Inferior parietal cortex (tissue), 1 donor: ENCODE results near the gene GPT2.

Experiments used
- DNase-seq: peaks from one replicate; pipeline ENCODE4 v3.0.0-alpha.2; 2016; ENCODE audit errors: extremely low spot score

Gene GPT2

GRCh38 chr16:46968063-46968435 lies 83.9 kb downstream of the GPT2 start:
- no peak for DNase-seq

- no peak for DNase-seq
Measured at GRCh38 chr16:46970089-46970488, 85.9 kb downstream of the GPT2 start.

GRCh38 chr16:46971271-46971670 lies 87.1 kb downstream of the GPT2 start:
- no peak for DNase-seq

- no peak for DNase-seq
Measured at GRCh38 chr16:46972429-46973206, 88.5 kb downstream of the GPT2 start.

GRCh38 chr16:46973207-46973995 lies 89.2 kb downstream of the GPT2 start, which contains the start of gene DNAJA2:
DNAJA2 (minus strand) TSS chr16:46973674; CDS start chr16:46973572, 102 bp downstream.
- peak; percentile 89 for DNase-seq

- DNase-seq: no peak
Measured at GRCh38 chr16:46973996-46974324, 89.8 kb downstream of the GPT2 start.

- DNase-seq: no peak
Measured at GRCh38 chr16:46974352-46974751, 90.2 kb downstream of the GPT2 start.

GRCh38 chr16:46975165-46975564 lies 91.0 kb downstream of the GPT2 start:
- DNase-seq: no peak

GRCh38 chr16:46975908-46976470 lies 91.8 kb downstream of the GPT2 start:
- no peak for DNase-seq

GRCh38 chr16:46976550-46976949 lies 92.4 kb downstream of the GPT2 start:
- DNase-seq: no peak
